Endodermal cell (in vitro differentiated cells): ENCODE measurements around the gene ITPK1. TPM values are rescaled to one million over a fixed set of nuclear protein-coding genes. Genes with fewer than 3 reads are reported as not detected.

Experiments used
- DNase-seq: peaks from one replicate; pipeline ENCODE4 v3.0.0-alpha.2; 2017
- H3K27ac ChIP-seq: 2 replicates; pipeline ENCODE4 v1.5.1; 2013; ENCODE audit warnings: mild to moderate bottlenecking, low read depth, low read length, moderate library complexity
- H3K27me3 ChIP-seq: 2 replicates; pipeline ENCODE4 v1.6.1; 2013; ENCODE audit warnings: mild to moderate bottlenecking, low read length, moderate library complexity; ENCODE audit not compliant: insufficient read depth, control insufficient read depth, poor library complexity, severe bottlenecking
- H3K36me3 ChIP-seq: 2 replicates; pipeline ENCODE4 v1.7.0; 2013; ENCODE audit warnings: mild to moderate bottlenecking, low read length, moderate library complexity; ENCODE audit not compliant: control insufficient read depth, insufficient read depth
- H3K4me1 ChIP-seq: one replicate; pipeline ENCODE4 v1.7.0; 2013; ENCODE audit warnings: low read length; ENCODE audit not compliant: control insufficient read depth, insufficient read depth
- H3K4me3 ChIP-seq: 2 replicates; pipeline ENCODE4 v1.5.1; 2013; ENCODE audit warnings: mild to moderate bottlenecking, low read length, moderate library complexity
- H3K9ac ChIP-seq: 2 replicates; pipeline ENCODE4 v1.6.1; 2013; ENCODE audit warnings: mild to moderate bottlenecking, low read length, moderate library complexity; ENCODE audit not compliant: poor library complexity, severe bottlenecking; ENCODE audit errors: extremely low read depth
- H3K9me3 ChIP-seq: 2 replicates; pipeline ENCODE4 v1.6.1; 2013; ENCODE audit warnings: mild to moderate bottlenecking, low read length, moderate library complexity; ENCODE audit not compliant: control insufficient read depth
- H3K27ac Mint-ChIP-seq: 2 replicates; pipeline ENCODE4 v1.8.0; 2020; ENCODE audit warnings: mixed read lengths
- H3K27me3 Mint-ChIP-seq: 2 replicates; pipeline ENCODE4 v1.8.0; 2021; ENCODE audit warnings: mild to moderate bottlenecking, mixed read lengths; ENCODE audit not compliant: insufficient read depth
- H3K36me3 Mint-ChIP-seq: 2 replicates; pipeline ENCODE4 v1.8.0; 2020; ENCODE audit warnings: low read depth, mixed read lengths
- H3K4me1 Mint-ChIP-seq: 2 replicates; pipeline ENCODE4 v1.8.0; 2020; ENCODE audit warnings: mixed read lengths
- H3K4me3 Mint-ChIP-seq: 2 replicates; pipeline ENCODE4 v1.8.0; 2020; ENCODE audit warnings: mild to moderate bottlenecking, moderate library complexity, mixed read lengths
- H3K9me3 Mint-ChIP-seq: 2 replicates; pipeline ENCODE4 v1.8.0; 2020; ENCODE audit warnings: mild to moderate bottlenecking, mixed read lengths
- CTCF ChIP-seq: fragments of 200-600 bp; sonication (generic); conservative IDR thresholded peaks from 2 replicates; pipeline ENCODE4 v1.5.0; 2021; ENCODE audit warnings: antibody characterized with exemption, mild to moderate bottlenecking
- WGBS, 2 experiments: methylation state at CpG; one replicate each; pipeline versions ENCODE4 v1.1.5 to v1.1.7; 2013; ENCODE audit warnings: missing lambda C conversion rate in 2 of 2, mixed read lengths in 1 of 2; ENCODE audit not compliant: insufficient coverage in 1 of 2, insufficient read length in 1 of 2; 5-methylcytosine and 5-hydroxymethylcytosine counted together
- total RNA-seq, 2 donors: library from RNA; stranded (reverse); fragmentation: NEBNext Ultra II Directional in 1 of 2; extraction: Animal tissue kit (Norgen Biotek cat#: 25700) in 1 of 2; gene quantifications; 2 replicates in 1 of 2; 3 replicates in 1 of 2; pipeline ENCODE4 v1.2.1, GENCODE V29; 2021

Gene ITPK1
- total RNA-seq, 2 donors from 2014 or later = 59.9 to 66.9 TPM

- Histone ChIP-seq H3K36me3 (no peaks in the 10 kb centered on the region), H3K27ac (no peak overlapping the region), H3K27me3 (no peaks in the 10 kb centered on the region), H3K4me1 (no peaks in the 10 kb centered on the region), H3K9ac (no peak overlapping the region), H3K4me3 (no peak overlapping the region), H3K9me3 (no peaks in the 10 kb centered on the region)
- Mint-ChIP-seq H3K9me3 (no peaks in the 10 kb centered on the region), H3K4me3 (no peak overlapping the region), H3K36me3 (no peaks in the 10 kb centered on the region), H3K27me3 (peaks cover 1% of the 10 kb centered on the region), H3K4me1 (peaks cover 3% of the 10 kb centered on the region), H3K27ac (no peak overlapping the region)
- no peak for DNase-seq
- 85% methylated on average over 3 of the region's 3 CpGs; no CpG with 5 or more reads in 1 of the 2 experiments for WGBS, 2 experiments
- TF ChIP-seq CTCF = no peak
Measured at GRCh38 chr14:93128725-93129459, 13.2 kb upstream of the ITPK1 start.

GRCh38 chr14:93126111-93126510 lies 10.4 kb upstream of the ITPK1 start:
- no peak for TF ChIP-seq CTCF
- Histone ChIP-seq H3K4me1 (no peaks in the 10 kb centered on the region), H3K36me3 (no peaks in the 10 kb centered on the region), H3K27ac (no peak overlapping the region), H3K4me3 (no peak overlapping the region), H3K9ac (no peak overlapping the region), H3K9me3 (no peaks in the 10 kb centered on the region), H3K27me3 (no peaks in the 10 kb centered on the region)
- Mint-ChIP-seq H3K27ac (no peak overlapping the region), H3K9me3 (no peaks in the 10 kb centered on the region), H3K4me1 (no peaks in the 10 kb centered on the region), H3K4me3 (no peak overlapping the region), H3K27me3 (peaks cover 1% of the 10 kb centered on the region), H3K36me3 (no peaks in the 10 kb centered on the region)
- WGBS, 2 experiments = 95 to 98% methylated on average over 8 to 9 of the region's 9 CpGs
- DNase-seq = no peak

GRCh38 chr14:93122826-93123225 lies 7.1 kb upstream of the ITPK1 start:
- no peak overlapping the region for H3K4me3 ChIP-seq
- no peaks in the 10 kb centered on the region for H3K4me1 ChIP-seq
- H3K27me3 ChIP-seq = no peaks in the 10 kb centered on the region
- H3K9ac ChIP-seq = no peak overlapping the region
- H3K9me3 Mint-ChIP-seq = no peaks in the 10 kb centered on the region
- no peaks in the 10 kb centered on the region for H3K27me3 Mint-ChIP-seq
- DNase-seq = no peak
- TF ChIP-seq CTCF = no peak
- no peak overlapping the region for H3K4me3 Mint-ChIP-seq
- no peaks in the 10 kb centered on the region for H3K4me1 Mint-ChIP-seq
- H3K27ac ChIP-seq = no peak overlapping the region
- no peaks in the 10 kb centered on the region for H3K9me3 ChIP-seq
- H3K36me3 ChIP-seq = no peaks in the 10 kb centered on the region
- WGBS, 2 experiments = 93 to 95% methylated on average over 6 of the region's 6 CpGs
- H3K36me3 Mint-ChIP-seq = no peaks in the 10 kb centered on the region
- H3K27ac Mint-ChIP-seq = no peak overlapping the region
